Thoracic aorta (tissue), 2 donors: ENCODE results near the gene IFNL2. TPM values are rescaled to one million over a fixed set of nuclear protein-coding genes. Genes with fewer than 3 reads are reported as not detected.

Experiments
- ATAC-seq: fragments of 150-250 bp; one replicate; pipeline ENCODE4 v1.8.0; 2017; ENCODE audit warnings: low read depth; ENCODE audit not compliant: insufficient number of reproducible peaks, low FRiP score
- DNase-seq: peaks from one replicate; pipeline ENCODE4 v3.0.0-alpha.2; 2020; ENCODE audit warnings: low spot score
- H3K27ac ChIP-seq, 2 donors: fragments of 200-600 bp; sonication (generic); 1 replicate in 1 of 2; 2 replicates in 1 of 2; pipeline ENCODE4 v1.5.1; 2016; ENCODE audit warnings: mild to moderate bottlenecking in 2 of 2, moderate library complexity in 2 of 2
- H3K27me3 ChIP-seq: fragments of 200-600 bp; sonication (generic); replicated peaks from 2 replicates; pipeline ENCODE4 v1.6.0; 2016; ENCODE audit warnings: mild to moderate bottlenecking; ENCODE audit not compliant: insufficient read depth
- H3K36me3 ChIP-seq: fragments of 200-600 bp; sonication (generic); one replicate; pipeline ENCODE4 v1.5.1; 2016
- H3K4me1 ChIP-seq, 2 donors: fragments of 200-600 bp; sonication (generic); 1 replicate in 1 of 2; 2 replicates in 1 of 2; pipeline versions ENCODE4 v1.5.1 to v1.6.0; 2016; ENCODE audit warnings: low read depth in 2 of 2, mild to moderate bottlenecking in 1 of 2; ENCODE audit not compliant: control insufficient read depth in 1 of 2
- H3K4me3 ChIP-seq: fragments of 200-600 bp; sonication (generic); 2 replicates; pipeline ENCODE4 v1.5.1; 2016; ENCODE audit warnings: mild to moderate bottlenecking
- H3K9me3 ChIP-seq: fragments of 200-600 bp; sonication (generic); 2 replicates; pipeline ENCODE4 v1.5.1; 2016
- total RNA-seq, 2 donors: library from RNA; depleted of rRNA; stranded (reverse); fragments of >200 nt; gene quantifications; one replicate each; pipeline versions ENCODE4 v1.1.0 to v1.2.3, GENCODE V29; 2016
- TF ChIP-seq, protein P1 (sequence below): fragments of 200-600 bp; sonication (generic); IDR thresholded peaks from one replicate; pipeline ENCODE4 v1.5.1; 2019; ENCODE audit warnings: antibody characterized with exemption

IFNL2 gene
- total RNA-seq, 2 donors from 2014 or later = not detected

DNA sequence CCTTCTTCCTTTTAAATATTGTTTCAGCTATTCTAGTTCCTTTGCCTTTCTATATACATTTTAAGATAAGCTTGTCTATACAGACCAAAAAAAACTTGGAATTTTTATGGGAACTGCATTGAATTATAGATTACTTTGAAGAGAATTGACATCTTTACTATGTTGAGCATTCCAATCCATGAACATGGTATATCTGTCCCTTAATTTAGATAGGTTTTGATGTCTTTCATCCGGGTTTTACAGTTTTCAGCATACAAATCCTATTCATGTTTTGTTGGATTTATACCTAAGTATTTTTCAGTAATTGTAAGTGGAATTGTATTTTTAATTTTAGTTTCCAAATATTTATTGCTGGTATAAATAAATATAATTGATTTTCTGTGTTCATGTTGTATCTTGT, 15.8 kb downstream of the IFNL2 start:
- no peaks in the 10 kb centered on the region for H3K27me3 ChIP-seq
- no peak overlapping the region for H3K27ac ChIP-seq
- no peaks in the 10 kb centered on the region for H3K4me1 ChIP-seq
- TF ChIP-seq, protein P1, sequence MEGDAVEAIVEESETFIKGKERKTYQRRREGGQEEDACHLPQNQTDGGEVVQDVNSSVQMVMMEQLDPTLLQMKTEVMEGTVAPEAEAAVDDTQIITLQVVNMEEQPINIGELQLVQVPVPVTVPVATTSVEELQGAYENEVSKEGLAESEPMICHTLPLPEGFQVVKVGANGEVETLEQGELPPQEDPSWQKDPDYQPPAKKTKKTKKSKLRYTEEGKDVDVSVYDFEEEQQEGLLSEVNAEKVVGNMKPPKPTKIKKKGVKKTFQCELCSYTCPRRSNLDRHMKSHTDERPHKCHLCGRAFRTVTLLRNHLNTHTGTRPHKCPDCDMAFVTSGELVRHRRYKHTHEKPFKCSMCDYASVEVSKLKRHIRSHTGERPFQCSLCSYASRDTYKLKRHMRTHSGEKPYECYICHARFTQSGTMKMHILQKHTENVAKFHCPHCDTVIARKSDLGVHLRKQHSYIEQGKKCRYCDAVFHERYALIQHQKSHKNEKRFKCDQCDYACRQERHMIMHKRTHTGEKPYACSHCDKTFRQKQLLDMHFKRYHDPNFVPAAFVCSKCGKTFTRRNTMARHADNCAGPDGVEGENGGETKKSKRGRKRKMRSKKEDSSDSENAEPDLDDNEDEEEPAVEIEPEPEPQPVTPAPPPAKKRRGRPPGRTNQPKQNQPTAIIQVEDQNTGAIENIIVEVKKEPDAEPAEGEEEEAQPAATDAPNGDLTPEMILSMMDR = no peak
- no peak overlapping the region for H3K4me3 ChIP-seq
- no peaks in the 10 kb centered on the region for H3K36me3 ChIP-seq
- no peak for ATAC-seq
- peaks cover 8% of the 10 kb centered on the region for H3K9me3 ChIP-seq
- DNase-seq = no peak

- no peaks in the 10 kb centered on the region for H3K27me3 ChIP-seq
- TF ChIP-seq, protein P1 = no peak
- no peak for ATAC-seq
- H3K9me3 ChIP-seq = no peaks in the 10 kb centered on the region
- no peak for DNase-seq
- no peaks in the 10 kb centered on the region for H3K36me3 ChIP-seq
- no peak overlapping the region for H3K27ac ChIP-seq
- H3K4me1 ChIP-seq = no peaks in the 10 kb centered on the region
- no peak overlapping the region for H3K4me3 ChIP-seq
These were observed 25.2 kb downstream of the IFNL2 start for GRCh38 chr19:39293394-39293793.

- Histone ChIP-seq H3K27ac (no peak within 1 kb of the TSS), H3K4me1 (no peaks in the 10 kb centered on the region), H3K9me3 (no peaks in the 10 kb centered on the region), H3K36me3 (no peaks in the 10 kb centered on the region), H3K4me3 (no peak within 1 kb of the TSS), H3K27me3 (no peaks in the 10 kb centered on the region)
- TF ChIP-seq, protein P1 = no peak
- no peak for DNase-seq
- no peak for ATAC-seq
These were observed 28.0 kb downstream of the IFNL2 start, which contains the start of gene IFNL1 for GRCh38 chr19:39296055-39296645. Gene IFNL1 (plus strand): TSS chr19:39296407. CDS start chr19:39296422, 15 bp downstream.

GRCh38 chr19:39296906-39297305, 28.7 kb downstream of the IFNL2 start:
- H3K36me3 ChIP-seq = no peaks in the 10 kb centered on the region
- DNase-seq (no peak), ATAC-seq (no peak)
- H3K9me3 ChIP-seq = no peaks in the 10 kb centered on the region
- TF ChIP-seq, protein P1 = no peak
- no peak overlapping the region for H3K27ac ChIP-seq
- H3K4me3 ChIP-seq = no peak overlapping the region
- no peaks in the 10 kb centered on the region for H3K27me3 ChIP-seq
- H3K4me1 ChIP-seq = no peaks in the 10 kb centered on the region

DNA sequence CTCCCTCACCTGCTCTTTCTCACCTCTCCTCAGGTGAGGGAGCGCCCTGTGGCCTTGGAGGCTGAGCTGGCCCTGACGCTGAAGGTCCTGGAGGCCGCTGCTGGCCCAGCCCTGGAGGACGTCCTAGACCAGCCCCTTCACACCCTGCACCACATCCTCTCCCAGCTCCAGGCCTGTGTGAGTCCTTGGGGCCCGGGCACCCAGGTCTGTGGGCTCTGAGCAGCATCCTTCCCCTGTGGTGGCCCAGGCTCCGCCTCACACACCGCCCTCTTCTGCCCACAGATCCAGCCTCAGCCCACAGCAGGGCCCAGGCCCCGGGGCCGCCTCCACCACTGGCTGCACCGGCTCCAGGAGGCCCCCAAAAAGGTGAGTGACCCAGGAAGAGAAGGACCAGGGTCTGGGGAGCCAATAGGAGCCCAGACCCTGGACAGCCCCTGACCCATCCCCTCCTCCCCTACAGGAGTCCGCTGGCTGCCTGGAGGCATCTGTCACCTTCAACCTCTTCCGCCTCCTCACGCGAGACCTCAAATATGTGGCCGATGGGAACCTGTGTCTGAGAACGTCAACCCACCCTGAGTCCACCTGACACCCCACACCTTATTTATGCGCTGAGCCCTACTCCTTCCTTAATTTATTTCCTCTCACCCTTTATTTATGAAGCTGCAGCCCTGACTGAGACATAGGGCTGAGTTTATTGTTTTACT, 29.9 kb downstream of the IFNL2 start:
- Histone ChIP-seq H3K9me3 (no peaks in the 10 kb centered on the region), H3K27ac (no peak overlapping the region), H3K4me1 (no peaks in the 10 kb centered on the region), H3K36me3 (no peaks in the 10 kb centered on the region), H3K27me3 (no peaks in the 10 kb centered on the region), H3K4me3 (no peak overlapping the region)
- TF ChIP-seq, protein P1 = no peak
- ATAC-seq = no peak
- DNase-seq = no peak
